Liver (tissue), 9 donors: ENCODE data around the gene TMEM131. TPM values are rescaled to one million over a fixed set of nuclear protein-coding genes. Genes with fewer than 3 reads are reported as not detected.

ENCODE experiments used
- DNase-seq: peaks from one replicate; pipeline ENCODE4 v3.0.0-alpha.2; 2017; ENCODE audit warnings: low spot score
- H3K27ac ChIP-seq, 2 donors: one replicate each; pipeline ENCODE4 v1.7.0; 2013; ENCODE audit warnings: inconsistent platforms in 2 of 2, low read length in 2 of 2, control low read depth in 1 of 2, low read depth in 1 of 2, mild to moderate bottlenecking in 1 of 2
- H3K27me3 ChIP-seq, 4 donors: one replicate each; pipeline versions ENCODE4 v1.6.1 to v1.7.0; 2013; ENCODE audit warnings: low read length in 3 of 4, inconsistent platforms in 1 of 4, mild to moderate bottlenecking in 1 of 4, moderate library complexity in 1 of 4; ENCODE audit not compliant: control insufficient read depth in 4 of 4, insufficient read depth in 4 of 4
- H3K36me3 ChIP-seq, 4 donors: one replicate each; pipeline versions ENCODE4 v1.6.1 to v1.7.0; 2013; ENCODE audit warnings: low read length in 3 of 4, mild to moderate bottlenecking in 3 of 4, low read depth in 1 of 4, moderate library complexity in 1 of 4; ENCODE audit not compliant: control insufficient read depth in 4 of 4, insufficient read depth in 3 of 4
- H3K4me1 ChIP-seq, 4 donors: one replicate each; pipeline versions ENCODE4 v1.6.1 to v1.7.0; 2013; ENCODE audit warnings: low read length in 3 of 4, mild to moderate bottlenecking in 3 of 4, moderate library complexity in 1 of 4; ENCODE audit not compliant: control insufficient read depth in 4 of 4, insufficient read depth in 4 of 4
- H3K4me3 ChIP-seq, 3 donors: one replicate each; pipeline versions ENCODE4 v1.6.1 to v1.7.0; 2013; ENCODE audit warnings: low read length in 3 of 3, control low read depth in 1 of 3, low read depth in 1 of 3, mild to moderate bottlenecking in 1 of 3
- H3K9ac ChIP-seq, 2 donors: one replicate each; pipeline ENCODE4 v1.7.0; 2013; ENCODE audit warnings: low read length in 2 of 2, mild to moderate bottlenecking in 2 of 2, moderate library complexity in 2 of 2, control low read depth in 1 of 2, low read depth in 1 of 2
- H3K9me3 ChIP-seq, 4 donors: one replicate each; pipeline versions ENCODE4 v1.6.1 to v1.7.0; 2013; ENCODE audit warnings: low read length in 3 of 4; ENCODE audit not compliant: control insufficient read depth in 4 of 4
- ATF3 ChIP-seq: IDR thresholded peaks from 2 replicates; pipeline ENCODE4 v1.6.1; 2016; ENCODE audit warnings: antibody characterized with exemption
- CTCF ChIP-seq: fragments of 150-350 bp; IDR thresholded peaks from 2 replicates; pipeline ENCODE4 v1.5.1; 2017; ENCODE audit warnings: improper control_type of control experiment, low read depth, low read length; ENCODE audit not compliant: missing input control
- EGR1 ChIP-seq, 2 donors: IDR thresholded peaks; 2 replicates each; pipeline ENCODE4 v1.6.1; 2016 to 2018; ENCODE audit warnings: antibody characterized with exemption in 2 of 2, low read depth in 2 of 2
- JUND ChIP-seq, 2 donors: IDR thresholded peaks; 2 replicates each; pipeline ENCODE4 v1.6.1; 2016; ENCODE audit warnings: antibody characterized with exemption in 2 of 2
- MAX ChIP-seq: IDR thresholded peaks from 2 replicates; pipeline ENCODE4 v1.6.1; 2016; ENCODE audit warnings: antibody characterized with exemption
- NR2F2 ChIP-seq: IDR thresholded peaks from 2 replicates; pipeline ENCODE4 v1.6.1; 2016; ENCODE audit warnings: antibody characterized with exemption
- RAD21 ChIP-seq, 2 donors: IDR thresholded peaks; 2 replicates each; pipeline ENCODE4 v1.6.1; 2016; ENCODE audit warnings: antibody characterized with exemption in 2 of 2, mild to moderate bottlenecking in 2 of 2
- REST ChIP-seq: IDR thresholded peaks from 2 replicates; pipeline ENCODE4 v1.6.1; 2016; ENCODE audit warnings: antibody characterized with exemption, mild to moderate bottlenecking
- RXRA ChIP-seq, 2 donors: IDR thresholded peaks; 2 replicates each; pipeline ENCODE4 v1.6.1; 2017 to 2018; ENCODE audit warnings: antibody characterized with exemption in 2 of 2, mild to moderate bottlenecking in 1 of 2
- SP1 ChIP-seq: IDR thresholded peaks from 2 replicates; pipeline ENCODE4 v1.6.1; 2018; ENCODE audit warnings: antibody characterized with exemption, mild to moderate bottlenecking
- TAF1 ChIP-seq: conservative IDR thresholded peaks from 2 replicates; pipeline ENCODE4 v1.6.1; 2016; ENCODE audit warnings: antibody characterized with exemption, mild to moderate bottlenecking
- YY1 ChIP-seq: IDR thresholded peaks from 2 replicates; pipeline ENCODE4 v1.6.1; 2016; ENCODE audit warnings: antibody characterized with exemption, mild to moderate bottlenecking
- ZBTB33 ChIP-seq: IDR thresholded peaks from 2 replicates; pipeline ENCODE4 v1.6.1; 2016; ENCODE audit warnings: antibody characterized with exemption
- WGBS: extraction: QIAGEN DNeasy Blood & Tissue Kit; methylation state at CpG from one replicate; pipeline ENCODE4 v1.1.7; 2013; 5-methylcytosine and 5-hydroxymethylcytosine counted together
- polyA plus RNA-seq, 2 donors: library from polyadenylated mRNA; stranded (reverse) in 1 of 2; unstranded in 1 of 2; fragments of 200-250 nt in 1 of 2; fragments of >200 nt in 1 of 2; fragmentation: Nextera tagmentation in 1 of 2; extraction: Ambion mirVana in 1 of 2; gene quantifications; one replicate each; pipeline versions ENCODE4 v1.2.1 to v1.2.3, GENCODE V29; 2013 to 2015
- total RNA-seq, 2 donors: library from RNA; depleted of rRNA; stranded (reverse); fragments of >200 nt; gene quantifications; one replicate each; pipeline ENCODE4 v1.2.3, GENCODE V29; 2014
- donor health status: healthy.
- donor health status: healthy.
- donor health status: healthy.
- donor health status: healthy.
- donor health status: healthy.

The TMEM131 gene
- total and polyA plus RNA-seq, 4 donors = 6.1 to 22.8 (median 11.2) TPM

- WGBS = 54% methylated on average over 15 of the region's 15 CpGs
- H3K4me1 ChIP-seq = no peaks in the 10 kb centered on the region
Observed at GRCh38 chr2:98013407-98014042, 17.8 kb upstream of the TMEM131 start.

GRCh38 chr2:98012561-98012991, 16.8 kb upstream of the TMEM131 start:
- DNase-seq = no peak
- no peaks in the 10 kb centered on the region for H3K9me3 ChIP-seq
- TF ChIP-seq ZBTB33 (no peak), RAD21 (IDR thresholded peaks at IDR 0.05) (no peak), MAX (no peak), ATF3 (no peak), NR2F2 (no peak), CTCF (no peak), YY1 (no peak), SP1 (no peak), TAF1 (no peak), EGR1 (IDR thresholded peaks at IDR 0.05; ENCODE audit: low read depth in 2 of 2) (no peak)
- H3K9ac ChIP-seq = no peak overlapping the region
- H3K4me3 ChIP-seq = no peak overlapping the region
- H3K4me1 ChIP-seq = no peaks in the 10 kb centered on the region
- no peaks in the 10 kb centered on the region for H3K36me3 ChIP-seq
- H3K27ac ChIP-seq = no peak overlapping the region
- no peaks in the 10 kb centered on the region for H3K27me3 ChIP-seq
- WGBS = 94% methylated on average over 3 of the region's 3 CpGs

More at GRCh38 chr2:98013407-98014042, 17.8 kb upstream of the TMEM131 start:
- Histone ChIP-seq H3K36me3 (no peaks in the 10 kb centered on the region), H3K4me3 (no peak overlapping the region), H3K9ac (no peak overlapping the region), H3K27me3 (no peaks in the 10 kb centered on the region), H3K9me3 (no peaks in the 10 kb centered on the region), H3K27ac (no peak overlapping the region)
- DNase-seq = no peak
- TF ChIP-seq REST = no peak
- no peak for TF ChIP-seq NR2F2
- no peak for TF ChIP-seq JUND (IDR thresholded peaks at IDR 0.05)
- no peak for TF ChIP-seq TAF1
- no peak for TF ChIP-seq RXRA (IDR thresholded peaks at IDR 0.05)
